Fibroblast of lung (primary cell): ENCODE data around the gene CYP2W1. TPM values are rescaled to one million over a fixed set of nuclear protein-coding genes. Genes with fewer than 3 reads are reported as not detected.
"Not testable (repeated sequence)": the region's sequence is repeated elsewhere in the genome, so short reads cannot be mapped to it uniquely, and the experiment has no call there.

ENCODE experiments used
- DNase-seq, 2 donors: peaks; one replicate each; pipeline versions ENCODE4 v3.0.0 to v3.0.0-alpha.2; 2010; ENCODE audit warnings: low read depth in 2 of 2
- H2AFZ ChIP-seq: 2 replicates; pipeline ENCODE4 v1.5.1; 2012; ENCODE audit warnings: low read length, control low read depth, inconsistent platforms
- H3K27ac ChIP-seq: 2 replicates; pipeline ENCODE4 v1.5.1; 2011; ENCODE audit warnings: low read length, control low read depth; ENCODE audit not compliant: insufficient read depth
- H3K27me3 ChIP-seq: 2 replicates; pipeline ENCODE4 v1.5.1; 2011; ENCODE audit warnings: mild to moderate bottlenecking, low read length; ENCODE audit not compliant: control insufficient read depth, insufficient read depth
- H3K36me3 ChIP-seq: 2 replicates; pipeline ENCODE4 v1.5.1; 2011; ENCODE audit warnings: low read length; ENCODE audit not compliant: control insufficient read depth, insufficient read depth
- H3K4me1 ChIP-seq: 2 replicates; pipeline ENCODE4 v1.5.1; 2011; ENCODE audit warnings: low read length; ENCODE audit not compliant: control insufficient read depth, insufficient read depth; ENCODE audit errors: extremely low read depth
- H3K4me2 ChIP-seq: 2 replicates; pipeline ENCODE4 v1.5.1; 2011; ENCODE audit warnings: low read length, control low read depth; ENCODE audit not compliant: insufficient read depth; ENCODE audit errors: extremely low read depth
- H3K4me3 ChIP-seq, 4 experiments: fragments of 200-600 bp in 1 of 4; sonication (generic) in 1 of 4; replicated peaks in 1 of 4; 2 replicates each; pipeline ENCODE4 v1.5.1; 2011 to 2016; ENCODE audit warnings: low read length in 4 of 4, low read depth in 3 of 4, mild to moderate bottlenecking in 3 of 4, control low read depth in 2 of 4, inconsistent platforms in 1 of 4, mixed read lengths in 1 of 4; ENCODE audit not compliant: insufficient read depth in 1 of 4; ENCODE audit errors: control extremely low read depth in 1 of 4
- H3K79me2 ChIP-seq: 2 replicates; pipeline ENCODE4 v1.5.1; 2012; ENCODE audit warnings: mild to moderate bottlenecking, low read length, inconsistent platforms; ENCODE audit not compliant: control insufficient read depth, insufficient read depth
- H3K9ac ChIP-seq: 2 replicates; pipeline ENCODE4 v1.5.1; 2011; ENCODE audit warnings: mild to moderate bottlenecking, low read length, control low read depth; ENCODE audit not compliant: insufficient read depth
- H3K9me3 ChIP-seq: 2 replicates; pipeline ENCODE4 v1.5.1; 2012; ENCODE audit warnings: low read depth, low read length; ENCODE audit not compliant: control insufficient read depth, insufficient read depth
- H4K20me1 ChIP-seq: 2 replicates; pipeline ENCODE4 v1.5.1; 2011; ENCODE audit warnings: low read length; ENCODE audit not compliant: control insufficient read depth, insufficient read depth; ENCODE audit errors: extremely low read depth
- CTCF ChIP-seq, 2 donors: IDR thresholded peaks in 1 of 2; conservative IDR thresholded peaks in 1 of 2; 1 replicate in 1 of 2; 2 replicates in 1 of 2; pipeline ENCODE4 v1.5.1; 2011 to 2012; ENCODE audit warnings: low read length in 2 of 2, control low read depth in 1 of 2, inconsistent platforms in 1 of 2, low read depth in 1 of 2, mild to moderate bottlenecking in 1 of 2
- EZH2 ChIP-seq: IDR thresholded peaks from 2 replicates; pipeline ENCODE4 v1.5.1; 2012; ENCODE audit warnings: low read length, control low read depth, mild to moderate bottlenecking; ENCODE audit errors: missing control alignments
- polyA plus RNA-seq, 2 donors: library from polyadenylated mRNA; depleted of rRNA in 1 of 2; stranded (reverse) in 1 of 2; unstranded in 1 of 2; fragments of >200 nt; gene quantifications; 2 replicates each; pipeline ENCODE4 v1.2.1, GENCODE V29; 2011 to 2012; ENCODE audit warnings: missing spikeins in 1 of 2
- total RNA-seq: library from RNA; depleted of rRNA; stranded (reverse); fragments of >200 nt; gene quantifications from 2 replicates; pipeline ENCODE4 v1.2.1, GENCODE V29; 2014

CYP2W1 gene
- total and polyA plus RNA-seq, 2 donors (not counting 1 experiment from before 2014, with no cell fraction given): not detected

DNA sequence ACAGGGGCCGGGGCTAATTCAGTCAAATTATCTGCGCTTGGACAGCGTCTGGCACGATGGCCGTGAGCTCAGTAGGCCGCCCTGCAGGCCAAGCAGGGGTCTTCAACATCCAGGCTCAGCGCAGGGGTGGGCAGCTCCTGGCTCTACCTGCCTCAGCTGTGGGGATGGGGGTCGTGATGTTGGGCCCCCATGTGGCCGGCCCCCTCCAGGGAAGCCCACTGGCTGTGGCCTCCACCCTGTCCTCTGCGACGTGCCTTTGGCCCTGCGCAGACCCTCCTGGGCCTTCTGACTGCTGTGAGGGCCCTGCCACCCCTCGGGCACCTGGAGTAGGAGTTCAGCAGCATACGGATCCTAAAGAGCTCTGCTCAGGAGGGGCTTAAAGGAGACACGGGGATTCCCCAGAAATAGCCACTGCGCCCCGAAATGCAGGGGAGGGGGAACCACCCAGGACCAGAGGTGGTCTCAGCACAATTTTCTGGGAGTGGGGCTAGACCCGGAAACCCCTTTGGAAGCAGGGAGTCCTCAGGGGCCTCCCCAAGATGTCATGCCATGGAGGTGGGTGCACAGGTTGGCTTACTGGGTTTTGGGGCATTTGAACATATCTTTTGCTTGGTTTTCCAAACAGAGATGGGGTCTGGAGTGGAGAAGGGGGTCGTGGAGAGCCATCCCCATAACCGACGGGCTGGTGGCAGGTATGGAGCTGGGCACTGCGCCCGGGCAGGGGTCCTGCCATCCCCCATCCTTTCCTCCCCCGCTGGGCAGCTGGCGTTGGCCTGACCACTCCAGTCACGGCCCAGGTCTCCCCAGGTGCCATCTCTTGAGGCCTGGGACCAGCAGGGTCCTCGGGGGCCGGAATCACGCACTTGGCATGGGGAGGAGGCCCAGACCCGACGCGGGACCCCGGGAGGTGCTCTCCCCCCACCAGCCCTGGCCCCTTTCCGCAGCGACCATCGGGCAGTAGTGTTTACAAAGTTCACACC, 24.5 kb upstream of the CYP2W1 start:
- Histone ChIP-seq H2AFZ (no peak overlapping the region), H3K27me3 (peaks cover 4% of the 10 kb centered on the region), H3K9ac (no peak overlapping the region), H3K36me3 (no peaks in the 10 kb centered on the region), H3K27ac (no peak overlapping the region), H3K79me2 (no peaks in the 10 kb centered on the region), H3K4me3 (no peak overlapping the region), H3K9me3 (no peaks in the 10 kb centered on the region), H3K4me2 (no peak overlapping the region), H4K20me1 (no peaks in the 10 kb centered on the region), H3K4me1 (no peaks in the 10 kb centered on the region)
- TF ChIP-seq EZH2: no peak
- TF ChIP-seq CTCF (conservative IDR thresholded peaks at IDR 0.05 in 1 of 2, IDR thresholded peaks at IDR 0.05 in 1 of 2; ENCODE audit: low read depth in 1 of 2, low read length in 2 of 2): no peak
- no peak for DNase-seq

DNA sequence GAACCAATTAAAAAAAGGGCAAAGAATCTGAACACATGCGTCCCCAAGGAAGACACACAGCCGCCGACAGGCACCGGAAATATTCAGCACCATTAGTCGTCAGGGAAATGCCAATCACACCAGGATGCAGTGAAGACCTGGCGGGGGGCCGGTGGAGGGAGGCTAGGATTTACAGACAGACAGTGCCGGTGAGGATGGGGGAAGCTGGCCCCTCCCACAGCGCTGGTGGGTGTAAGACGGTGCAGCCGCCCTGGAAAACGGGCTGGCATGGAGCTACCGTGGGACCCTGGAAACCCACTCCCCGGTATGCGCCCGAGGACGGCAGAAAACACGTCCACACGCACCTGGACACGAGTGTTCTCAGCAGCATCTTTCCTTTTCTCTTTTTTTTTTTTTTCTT, 23.7 kb upstream of the CYP2W1 start:
- peaks cover 4% of the 10 kb centered on the region for H3K27me3 ChIP-seq
- H3K9me3 ChIP-seq: no peaks in the 10 kb centered on the region
- no peak overlapping the region for H3K4me3 ChIP-seq
- no peak overlapping the region for H3K9ac ChIP-seq
- no peaks in the 10 kb centered on the region for H3K79me2 ChIP-seq
- no peaks in the 10 kb centered on the region for H4K20me1 ChIP-seq
- no peak overlapping the region for H2AFZ ChIP-seq
- DNase-seq: no peak
- TF ChIP-seq CTCF (conservative IDR thresholded peaks at IDR 0.05 in 1 of 2, IDR thresholded peaks at IDR 0.05 in 1 of 2; ENCODE audit: low read depth in 1 of 2, low read length in 2 of 2) (no peak), EZH2 (no peak)
- no peaks in the 10 kb centered on the region for H3K36me3 ChIP-seq
- H3K27ac ChIP-seq: no peak overlapping the region
- H3K4me2 ChIP-seq: no peak overlapping the region
- H3K4me1 ChIP-seq: no peaks in the 10 kb centered on the region

GRCh38 chr7:959740-960139, 23.2 kb upstream of the CYP2W1 start:
- not testable (repeated sequence) for H3K27me3 ChIP-seq, H3K79me2 ChIP-seq, H3K4me1 ChIP-seq, H3K9ac ChIP-seq, H3K4me3 ChIP-seq, H3K9me3 ChIP-seq, H2AFZ ChIP-seq, H3K27ac ChIP-seq, DNase-seq, H4K20me1 ChIP-seq, H3K4me2 ChIP-seq, H3K36me3 ChIP-seq
